Measurements from ENCODE around the gene FITM1. TPM values are rescaled to one million over a fixed set of nuclear protein-coding genes. Genes with fewer than 3 reads are reported as not detected.

Gene FITM1
- under 1 TPM in 1 of 2 donors, not detected in 1; 0.34 TPM for total RNA-seq

GRCh38 chr14:24130380-24130716 is at the start of gene FITM1:
Gene FITM1, plus strand, starts transcription at chr14:24130659. Its CDS starts 905 bp downstream, at chr14:24131564.

DNA sequence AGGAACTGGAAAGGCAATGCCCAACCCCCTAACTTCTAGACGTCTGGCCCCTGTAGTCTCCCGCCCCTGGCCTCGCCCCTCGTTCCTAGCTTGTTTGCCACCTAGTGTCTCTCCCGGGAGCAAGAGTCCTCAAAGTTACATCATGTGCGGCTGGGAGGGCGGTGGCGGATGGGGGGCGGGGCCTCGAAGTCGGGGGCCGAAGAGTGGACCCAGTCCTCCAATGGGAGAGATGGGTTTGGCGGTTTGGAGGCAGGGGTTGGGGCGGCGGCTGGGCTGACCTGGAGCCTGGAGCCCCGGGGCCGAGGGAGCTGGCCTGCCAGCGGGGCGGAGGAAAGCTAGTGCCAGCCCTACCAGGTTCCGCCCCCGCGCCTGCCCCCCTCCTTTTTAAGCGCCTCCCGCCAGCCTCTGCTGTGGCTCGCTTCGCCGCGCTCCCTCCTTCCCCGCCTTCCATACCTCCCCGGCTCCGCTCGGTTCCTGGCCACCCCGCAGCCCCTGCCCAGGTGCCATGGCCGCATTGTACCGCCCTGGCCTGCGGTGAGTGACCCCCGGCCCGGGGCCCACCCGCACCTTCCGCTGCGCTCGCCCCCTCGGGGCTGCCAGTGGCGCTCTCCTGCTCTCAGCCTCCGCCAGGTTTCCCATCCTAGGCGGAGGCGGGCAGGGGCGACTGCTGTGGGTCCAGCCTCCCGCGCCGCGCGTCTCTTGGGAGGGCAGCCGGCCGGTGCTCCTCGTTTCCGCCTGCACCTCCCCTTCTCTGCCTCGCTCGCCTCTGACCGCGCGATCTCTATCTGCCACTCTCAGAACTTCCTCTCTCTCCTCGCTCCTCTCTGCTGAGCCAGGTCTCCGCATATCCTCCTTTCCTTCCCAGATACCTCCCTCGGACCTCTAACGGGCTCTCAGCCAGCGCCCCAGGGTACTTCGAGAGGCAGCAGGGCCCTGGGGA is 36.3 kb upstream of the FITM1 start, which contains the start of gene PCK2:
Gene PCK2 (plus strand): TSS at position 411 of the 940 bp plus-strand sequence. CDS start 95 bp downstream, at position 506.

GRCh38 chr14:24114532-24115421 is 15.7 kb upstream of the FITM1 start, which contains the start of the genes DCAF11 and NRL:
Gene DCAF11, plus strand, starts transcription at chr14:24114777. Its CDS starts 818 bp downstream, at chr14:24115595.
Gene NRL, minus strand, starts transcription at chr14:24114949. Its CDS starts 32,101 bp downstream, at chr14:24082848.

DNA sequence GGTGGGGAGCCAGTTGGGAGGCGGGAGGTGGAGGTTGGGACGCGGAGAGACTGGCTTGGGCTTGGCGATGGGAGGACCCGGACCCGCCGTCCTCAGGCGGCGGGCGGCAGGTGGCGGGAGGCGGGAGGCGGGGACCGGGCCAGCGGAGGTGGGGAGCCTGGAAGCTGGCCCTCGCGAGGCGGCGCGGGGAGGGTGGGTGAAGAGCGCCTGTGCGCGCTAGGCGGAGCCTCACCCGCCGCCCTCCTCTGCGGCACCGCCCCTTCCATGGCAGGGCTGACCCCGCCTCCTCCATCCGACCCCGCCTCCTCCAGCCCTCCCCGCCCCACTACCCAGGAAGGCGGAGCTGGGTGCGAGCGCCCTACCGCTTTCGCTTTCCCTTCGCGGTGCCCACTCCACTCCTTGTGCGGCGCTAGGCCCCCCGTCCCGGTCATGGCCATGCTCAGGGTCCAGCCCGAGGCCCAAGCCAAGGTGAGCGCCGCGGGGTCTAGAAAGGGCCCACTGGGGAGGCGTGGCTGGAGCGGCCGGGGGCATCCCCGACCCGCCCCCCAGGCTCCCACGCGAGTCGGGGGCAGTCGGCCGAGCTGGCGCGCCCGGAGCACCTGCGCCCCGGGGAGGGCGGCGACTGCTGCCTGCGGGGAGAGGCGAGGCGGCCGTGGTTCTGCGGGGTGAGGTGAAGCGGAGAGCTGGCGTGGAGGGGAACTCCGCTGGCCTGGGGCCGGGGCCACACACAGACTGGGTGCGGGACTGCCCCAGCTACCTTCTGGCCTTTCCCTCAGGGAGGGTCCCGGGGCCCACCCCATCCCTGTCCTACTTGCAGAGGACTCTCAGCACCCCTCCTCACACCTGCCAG is 5.6 kb downstream of the FITM1 start, which contains the start of gene PSME1:
Gene PSME1 (plus strand): TSS at position 361 of the 850 bp plus-strand sequence. CDS start 69 bp downstream, at position 430.

GRCh38 chr14:24141097-24141880 is 10.8 kb downstream of the FITM1 start, which contains the start of gene EMC9:
Gene EMC9, minus strand, starts transcription at chr14:24141591. Its CDS starts 287 bp downstream, at chr14:24141304.

DNA sequence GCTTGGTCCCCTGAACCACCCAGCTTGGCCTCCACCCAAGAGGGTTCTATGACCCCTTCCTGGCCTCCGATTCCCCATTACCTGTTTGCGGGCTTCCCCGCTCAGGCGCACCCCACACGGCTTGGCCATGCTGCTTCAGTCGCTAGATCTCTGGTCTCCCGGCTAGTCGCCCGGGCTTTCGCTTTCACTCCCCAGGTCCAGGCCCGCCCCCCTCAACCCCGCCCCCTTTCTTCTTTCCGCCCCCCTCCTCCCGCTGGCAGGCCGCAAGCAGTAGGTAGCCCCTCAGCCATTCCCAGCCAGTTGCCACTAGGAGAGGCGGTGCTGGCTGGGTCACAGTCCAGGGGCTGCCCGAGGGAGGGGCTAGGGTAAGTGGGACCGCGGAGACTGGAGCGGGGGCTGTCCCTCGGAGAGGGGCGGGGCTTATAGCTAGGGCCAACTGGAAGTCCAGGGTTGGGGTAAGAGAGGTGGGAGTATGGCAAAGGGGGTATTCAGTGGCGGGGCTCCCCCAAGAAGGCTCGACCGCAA is 16.1 kb downstream of the FITM1 start, which contains the start of gene PSME2:
Gene PSME2 (minus strand): TSS at position 158 of the 525 bp plus-strand sequence. CDS start 29 bp downstream, at position 129.

GRCh38 chr14:24146978-24147760 is 16.7 kb downstream of the FITM1 start, which contains the start of gene RNF31:
Gene RNF31, plus strand, starts transcription at chr14:24147498. Its CDS starts 201 bp downstream, at chr14:24147699.

GRCh38 chr14:24160850-24161804 is 30.7 kb downstream of the FITM1 start, which contains the start of gene IRF9:
Gene IRF9, plus strand, starts transcription at chr14:24161265. Its CDS starts 880 bp downstream, at chr14:24162145.

GRCh38 chr14:24171422-24172260 is 41.2 kb downstream of the FITM1 start, which contains the start of gene REC8:
Gene REC8, plus strand, starts transcription at chr14:24172080. Its CDS starts 473 bp downstream, at chr14:24172553.

Small RNA genes within 50 kb of the gene (small RNA-seq; reads per million reads assigned to genes)
- gene IPO4 = 0 to 0.17 reads per million in 2 donors
- 0 to 0.26 reads per million in 2 donors for gene IRF9
- 0.04 to 0.41 reads per million in 2 donors for gene RNA5SP383

Other genes starting within 250 kb of the FITM1 start
- 10 to 100 TPM; 30.6 to 34.4 TPM for gene DHRS4, start 176.9 kb upstream of the FITM1 start, total RNA-seq
- gene DHRS4L2, start 141.7 kb upstream of the FITM1 start, total RNA-seq = 10 to 100 TPM in 1 of 2 donors, 1 to 10 TPM in 1; 8.9 to 11.7 TPM
- gene CARMIL3, start 78.7 kb upstream of the FITM1 start, total RNA-seq = 1 to 10 TPM in 1 of 2 donors, under 1 TPM in 1; 1.00 to 1.7 TPM
- gene CPNE6, start 59.1 kb upstream of the FITM1 start, total RNA-seq = not detected
- 10 to 100 TPM in 1 of 2 donors, 1 to 10 TPM in 1; 9.3 to 16.7 TPM for gene PCK2, start 36.3 kb upstream of the FITM1 start, total RNA-seq
- gene DCAF11, start 15.9 kb upstream of the FITM1 start, total RNA-seq = 10 to 100 TPM; 74.3 to 83.3 TPM
- 1 to 10 TPM; 1.7 to 2.0 TPM for gene NRL, start 15.7 kb upstream of the FITM1 start, total RNA-seq
- gene PSME1, start 5.5 kb downstream of the FITM1 start, total RNA-seq = 100 to 1,000 TPM; 116 TPM
- 10 to 100 TPM; 16.9 to 18.6 TPM for gene EMC9, start 10.9 kb downstream of the FITM1 start, total RNA-seq
- gene PSME2, start 16.0 kb downstream of the FITM1 start, total RNA-seq = 100 to 1,000 TPM; 163 to 168 TPM
- gene RNF31, start 16.8 kb downstream of the FITM1 start, total RNA-seq = 10 to 100 TPM; 58.8 to 76.9 TPM
- 100 to 1,000 TPM; 161 to 192 TPM for gene IRF9, start 30.6 kb downstream of the FITM1 start, total RNA-seq
- gene REC8, start 41.4 kb downstream of the FITM1 start, total RNA-seq = 10 to 100 TPM in 1 of 2 donors, 1 to 10 TPM in 1; 8.9 to 29.0 TPM
- 10 to 100 TPM; 38.2 to 69.3 TPM for gene IPO4, start 58.2 kb downstream of the FITM1 start, total RNA-seq
- 10 to 100 TPM; 57.6 to 60.9 TPM for gene TM9SF1, start 64.8 kb downstream of the FITM1 start, total RNA-seq
- not detected for gene TSSK4, start 75.0 kb downstream of the FITM1 start, total RNA-seq
- gene CHMP4A, start 82.8 kb downstream of the FITM1 start, total RNA-seq = 10 to 100 TPM in 1 of 2 donors, 1 to 10 TPM in 1; 8.3 to 12.4 TPM
- 1 to 10 TPM; 3.3 to 7.9 TPM for gene MDP1, start 85.4 kb downstream of the FITM1 start, total RNA-seq
- gene NEDD8, start 101.7 kb downstream of the FITM1 start, total RNA-seq = 10 to 100 TPM; 80.2 to 96.6 TPM
- gene GMPR2, start 102.3 kb downstream of the FITM1 start, total RNA-seq = 10 to 100 TPM; 39.9 to 64.6 TPM
- 10 to 100 TPM; 44.6 to 52.7 TPM for gene TINF2, start 112.0 kb downstream of the FITM1 start, total RNA-seq
- under 1 TPM in 1 of 2 donors, not detected in 1; 0.34 TPM for gene TGM1, start 132.5 kb downstream of the FITM1 start, total RNA-seq
- gene RABGGTA, start 140.9 kb downstream of the FITM1 start, total RNA-seq = 10 to 100 TPM; 38.5 to 41.0 TPM
- 10 to 100 TPM; 11.0 to 20.3 TPM for gene DHRS1, start 169.1 kb downstream of the FITM1 start, total RNA-seq
- 10 to 100 TPM; 23.1 to 28.3 TPM for gene NOP9, start 169.2 kb downstream of the FITM1 start, total RNA-seq
- gene CIDEB, start 177.3 kb downstream of the FITM1 start, total RNA-seq = 1 to 10 TPM; 1.7 to 2.4 TPM
- 1 to 10 TPM; 3.3 to 4.5 TPM for gene LTB4R2, start 179.5 kb downstream of the FITM1 start, total RNA-seq
- 1 to 10 TPM in 1 of 2 donors, under 1 TPM in 1; 1.00 to 2.1 TPM for gene LTB4R, start 180.8 kb downstream of the FITM1 start, total RNA-seq
- gene ADCY4, start 204.4 kb downstream of the FITM1 start, total RNA-seq = under 1 TPM; under 0.01 to 0.34 TPM
- 1 to 10 TPM; 3.4 to 3.7 TPM for gene RIPK3, start 209.3 kb downstream of the FITM1 start, total RNA-seq
- 10 to 100 TPM; 16.0 to 29.3 TPM for gene NFATC4, start 237.5 kb downstream of the FITM1 start, total RNA-seq

Data from melanocyte of skin (primary cell).